GM12891 (cell line): ENCODE results near the gene CYP27B1.

Experiments
- DNase-seq: peaks from one replicate; pipeline ENCODE4 v3.0.0; 2011; ENCODE audit warnings: low spot score; ENCODE audit not compliant: insufficient read length
- FAIRE-seq: peaks from 2 replicates; lab custom pipeline; 2011; peaks lifted over from hg19 to GRCh38; lab: Jason Lieb, UNC
- PAX5 ChIP-seq: IDR thresholded peaks from 2 replicates; pipeline ENCODE4 v1.6.1; 2011; ENCODE audit warnings: low read length, moderate library complexity, mild to moderate bottlenecking; ENCODE audit not compliant: insufficient read depth, severe bottlenecking
- POLR2A ChIP-seq: IDR thresholded peaks from 2 replicates; pipeline ENCODE4 v1.6.1; 2011; ENCODE audit warnings: low read depth, low read length, control low read depth
- POLR2AphosphoS5 ChIP-seq: IDR thresholded peaks from 2 replicates; pipeline ENCODE4 v1.6.1; 2011; ENCODE audit warnings: low read depth, low read length, control low read depth
- POU2F2 ChIP-seq: IDR thresholded peaks from 2 replicates; pipeline ENCODE4 v1.6.1; 2011; ENCODE audit warnings: low read depth, mild to moderate bottlenecking, control low read depth, low read length, moderate library complexity
- SPI1 ChIP-seq: IDR thresholded peaks from 2 replicates; pipeline ENCODE4 v1.6.1; 2011; ENCODE audit warnings: low read depth, low read length, control low read depth
- TAF1 ChIP-seq: IDR thresholded peaks from 2 replicates; pipeline ENCODE4 v1.6.1; 2011; ENCODE audit warnings: low read depth, low read length, control low read depth

Gene CYP27B1

GRCh38 chr12:57737467-57738460 lies 29.1 kb downstream of the CYP27B1 start:
- FAIRE-seq: no peak
- no peak for TF ChIP-seq PAX5
- no peak for TF ChIP-seq POU2F2
- TF ChIP-seq SPI1: no peak
- TF ChIP-seq POLR2AphosphoS5: no peak
- TF ChIP-seq TAF1: no peak
- no peak for TF ChIP-seq POLR2A
- DNase-seq: no peak

GRCh38 chr12:57736741-57737466 lies 30.0 kb downstream of the CYP27B1 start:
- no peak for DNase-seq
- TF ChIP-seq TAF1 (no peak), POU2F2 (no peak), POLR2A (no peak), PAX5 (no peak)
- no peak for FAIRE-seq

- FAIRE-seq: no peak
- DNase-seq: no peak
- TF ChIP-seq PAX5: no peak
Measured at GRCh38 chr12:57735952-57736740, 30.7 kb downstream of the CYP27B1 start.

- FAIRE-seq: no peak
- no peak for DNase-seq
- TF ChIP-seq TAF1: no peak
- TF ChIP-seq PAX5: no peak
- TF ChIP-seq POLR2A: no peak
- TF ChIP-seq POLR2AphosphoS5: no peak
- TF ChIP-seq POU2F2: no peak
- TF ChIP-seq SPI1: no peak
Measured at GRCh38 chr12:57735198-57735855, 31.6 kb downstream of the CYP27B1 start.

- no peak for FAIRE-seq
- TF ChIP-seq SPI1: no peak
- TF ChIP-seq POLR2A: no peak
- TF ChIP-seq POU2F2: no peak
- TF ChIP-seq POLR2AphosphoS5: no peak
- no peak for TF ChIP-seq PAX5
- TF ChIP-seq TAF1: no peak
- DNase-seq: no peak
Measured at GRCh38 chr12:57734591-57734990, 32.3 kb downstream of the CYP27B1 start.

GRCh38 chr12:57733928-57734327 lies 33.0 kb downstream of the CYP27B1 start:
- FAIRE-seq: no peak
- TF ChIP-seq POU2F2 (no peak), POLR2A (no peak), PAX5 (no peak), SPI1 (no peak)

GRCh38 chr12:57732726-57733593 lies 33.9 kb downstream of the CYP27B1 start:
- FAIRE-seq (no peak), DNase-seq (no peak)
- TF ChIP-seq POU2F2: no peak
- no peak for TF ChIP-seq PAX5
- no peak for TF ChIP-seq TAF1
- TF ChIP-seq POLR2A: no peak
- TF ChIP-seq SPI1: no peak
- TF ChIP-seq POLR2AphosphoS5: no peak

More at GRCh38 chr12:57733928-57734327, 33.0 kb downstream of the CYP27B1 start:
- no peak for DNase-seq

GRCh38 chr12:57732270-57732669 lies 34.6 kb downstream of the CYP27B1 start:
- TF ChIP-seq POLR2A (no peak), POLR2AphosphoS5 (no peak), PAX5 (no peak), TAF1 (no peak), POU2F2 (no peak), SPI1 (no peak)
- FAIRE-seq (no peak), DNase-seq (no peak)
